ENCODE measurements around the gene TMEM147.
A peak's percentile ranks its signal among the peaks of the same experiment; 100 is the strongest.
"Not testable (repeated sequence)": the region's sequence is repeated elsewhere in the genome, so short reads cannot be mapped to it uniquely, and the experiment has no call there.

The TMEM147 gene

DNA sequence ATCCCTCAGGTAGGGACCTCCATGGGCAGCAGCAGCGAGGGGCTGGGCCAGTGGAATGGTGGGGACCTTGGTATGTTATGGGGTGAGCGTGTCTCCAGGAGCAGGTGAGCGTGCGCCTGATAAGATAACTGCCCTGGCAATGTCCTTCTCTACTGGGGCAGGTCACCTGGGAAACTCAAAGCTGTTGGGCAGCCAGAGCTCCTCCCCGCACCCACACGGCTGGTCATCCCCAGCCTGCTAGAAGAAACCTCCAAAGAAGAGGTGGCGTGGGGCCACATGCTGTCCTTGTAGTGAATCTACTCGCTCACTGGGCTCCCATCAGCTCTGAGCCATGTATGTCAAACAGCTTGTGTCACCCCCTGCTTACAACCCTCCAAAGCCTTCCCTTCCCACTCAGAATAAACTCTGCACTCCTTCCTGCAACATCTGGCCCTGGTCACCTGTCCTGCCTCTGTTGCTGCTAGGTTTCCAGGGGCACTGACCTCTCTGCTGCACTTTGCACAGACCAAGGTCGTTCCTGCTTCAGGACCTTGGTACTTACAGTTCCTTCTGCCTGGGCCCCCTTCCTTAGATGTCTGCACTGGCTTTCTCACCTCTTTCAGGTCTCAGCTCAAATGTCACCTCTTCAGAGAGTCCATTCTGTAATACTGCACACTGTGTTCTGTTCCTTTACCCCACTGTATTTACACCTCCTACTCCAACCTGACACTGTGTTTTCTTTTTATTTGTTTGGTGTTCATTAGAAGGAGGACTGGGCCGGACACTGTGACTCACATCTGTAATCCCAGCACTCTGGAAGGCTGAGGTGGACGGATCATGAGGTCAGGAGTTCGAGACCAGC is 19.8 kb downstream of the TMEM147 start:
- DNase-seq: no peak

GRCh38 chr19:35566738-35567137 is 21.3 kb downstream of the TMEM147 start:
- DNase-seq: no peak

DNA sequence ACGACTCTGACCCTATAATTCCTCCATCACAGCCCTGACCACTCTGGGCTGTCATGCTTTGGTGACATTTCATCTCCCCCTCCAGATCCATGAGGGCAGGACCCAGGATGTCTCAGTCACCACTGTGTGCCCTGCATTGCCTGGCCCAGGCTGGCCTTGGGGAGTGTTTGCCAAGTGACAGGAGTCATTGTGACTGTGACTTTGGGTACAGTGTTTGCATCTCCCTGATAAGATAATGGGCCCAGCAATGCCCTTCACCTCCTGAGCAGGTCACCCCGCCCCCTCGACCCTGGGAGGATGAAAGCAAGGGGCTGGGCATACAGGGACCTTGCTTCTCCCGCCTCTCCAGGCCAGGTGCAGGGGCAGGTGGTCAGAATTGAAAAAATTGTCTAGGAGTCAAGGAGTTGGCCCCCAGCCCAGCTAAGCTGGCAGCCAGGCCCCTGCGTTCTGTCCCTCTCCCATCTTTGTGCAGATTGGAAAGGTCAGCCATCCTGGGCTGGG is 23.9 kb downstream of the TMEM147 start:
- DNase-seq: no peak

GRCh38 chr19:35571406-35571965 is 26.1 kb downstream of the TMEM147 start:
- no peak for DNase-seq

- DNase-seq: no peak
Observed at GRCh38 chr19:35577918-35578317, 32.5 kb downstream of the TMEM147 start.

DNA sequence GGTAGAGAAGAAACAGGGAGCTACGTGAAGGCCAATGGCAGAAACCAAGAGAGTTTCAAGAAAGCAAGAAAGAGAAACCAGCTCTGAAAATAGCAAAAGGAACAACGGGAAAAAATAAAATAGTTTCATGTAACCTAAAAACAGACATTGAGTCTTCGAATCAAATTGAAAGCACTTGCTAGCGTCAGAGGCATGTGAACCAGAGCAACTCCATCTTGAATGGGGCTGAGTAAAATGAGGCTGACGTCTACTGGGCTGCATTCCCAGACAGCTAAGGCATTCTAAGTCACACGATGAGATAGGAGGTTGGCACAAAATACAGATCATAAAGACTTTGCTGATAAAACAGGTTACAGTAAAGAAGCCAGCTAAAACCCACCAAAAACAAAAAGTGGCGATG is 33.3 kb downstream of the TMEM147 start:
- DNase-seq: no peak

DNA sequence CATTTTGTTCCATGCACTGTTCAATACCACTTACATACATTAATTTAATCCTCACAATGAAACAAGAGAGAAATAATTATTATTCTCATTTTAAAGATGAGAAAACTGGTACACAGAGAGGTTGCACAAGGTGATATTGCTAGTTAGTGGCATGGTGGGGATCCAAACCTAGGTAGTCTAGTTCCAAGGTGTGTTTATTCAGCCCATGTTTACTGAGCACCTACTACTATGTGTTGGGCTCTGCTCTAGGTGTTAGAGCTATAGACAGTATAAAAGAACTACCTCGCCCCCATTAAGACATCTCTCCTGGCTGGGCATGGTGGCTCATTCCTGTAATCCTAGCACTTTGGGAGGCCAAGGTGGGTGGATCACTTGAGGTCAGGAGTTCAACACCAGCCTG is 37.3 kb downstream of the TMEM147 start:
- DNase-seq: no peak

GRCh38 chr19:35585848-35586247 is 40.4 kb downstream of the TMEM147 start, which contains the start of gene PMIS2:
Gene PMIS2 (plus strand): TSS chr19:35586173. CDS start chr19:35586260, 87 bp downstream.
- DNase-seq: peak; percentile 23

DNA sequence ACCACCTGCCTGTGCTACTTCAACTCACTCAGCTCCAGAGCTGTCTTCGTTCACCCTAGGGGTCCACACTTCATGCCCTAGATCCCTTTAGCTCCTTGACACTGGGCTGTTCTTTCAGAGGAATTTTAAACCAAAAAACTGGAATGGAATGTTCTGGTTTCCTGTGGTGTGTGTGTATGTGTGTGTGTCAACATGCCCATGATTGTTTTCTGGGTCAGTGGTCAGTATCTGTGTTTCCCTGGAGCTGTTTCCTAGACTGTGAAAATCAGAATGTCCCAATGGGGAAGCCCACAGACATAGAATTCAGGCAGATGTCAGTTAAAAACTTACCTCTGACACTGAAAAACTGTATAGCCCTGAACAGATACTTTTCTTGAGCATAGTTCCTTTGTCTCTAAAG is 41.9 kb downstream of the TMEM147 start:
- DNase-seq: no peak

DNA sequence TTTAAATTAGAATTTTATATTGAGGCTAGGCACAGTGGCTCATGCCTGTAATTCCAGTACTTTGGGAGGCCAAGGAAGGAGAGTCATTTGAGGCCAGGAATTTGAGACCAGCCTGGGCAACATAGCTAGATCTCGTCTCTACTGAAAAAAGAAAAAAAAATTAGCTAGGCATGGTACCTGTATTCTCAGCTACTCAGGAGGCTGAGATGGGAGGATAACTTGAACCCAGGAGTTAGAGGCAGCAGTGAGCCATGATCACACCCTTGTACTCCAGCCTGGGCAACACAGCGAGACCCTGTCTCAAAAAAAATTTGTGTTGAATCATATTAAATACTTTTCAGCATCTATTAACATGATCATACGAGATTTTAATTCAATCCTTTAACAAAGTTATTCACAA is 45.4 kb downstream of the TMEM147 start:
- DNase-seq: no peak

DNA sequence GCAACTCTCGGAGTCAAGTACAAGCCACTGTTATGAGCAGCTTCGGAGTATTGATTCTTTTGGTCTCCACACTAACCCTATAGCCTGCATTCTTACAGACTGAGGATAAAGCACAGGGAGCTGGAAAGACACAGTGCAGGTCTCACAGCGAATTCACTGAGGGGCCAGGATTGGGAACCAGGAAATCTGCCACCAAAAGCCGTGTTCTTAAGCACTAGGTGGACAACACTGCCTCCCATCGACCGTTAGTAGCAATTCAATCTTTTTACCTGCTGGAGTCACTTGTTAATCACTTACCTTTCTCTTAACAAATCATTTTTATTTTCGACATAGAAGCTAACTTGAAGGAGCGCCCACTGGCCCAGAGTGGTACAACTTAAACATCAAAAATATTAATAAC is 46.8 kb downstream of the TMEM147 start:
- DNase-seq: peak; percentile 75

DNA sequence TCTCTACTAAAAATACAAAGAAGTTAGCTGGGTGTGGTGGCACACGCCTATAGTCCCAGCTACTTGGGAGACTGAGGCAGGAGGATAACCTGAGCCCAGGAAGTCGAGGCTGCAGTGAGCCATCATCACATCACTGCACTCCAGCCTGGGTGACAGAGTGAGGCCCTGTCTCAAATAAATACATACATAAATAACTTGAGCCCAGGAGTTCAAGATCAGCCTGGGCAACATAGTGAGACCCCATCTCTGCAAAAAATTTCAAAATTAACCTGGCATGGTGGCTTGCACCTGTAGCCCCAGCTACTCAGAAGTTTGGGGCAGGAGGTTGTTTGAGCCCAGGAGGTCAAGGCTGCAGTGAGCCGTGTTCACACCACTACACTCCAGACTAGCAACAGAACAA is 49.6 kb downstream of the TMEM147 start:
- not testable (repeated sequence) for DNase-seq

GRCh38 chr19:35595928-35596327 is 50.5 kb downstream of the TMEM147 start:
- DNase-seq: no peak

DNA sequence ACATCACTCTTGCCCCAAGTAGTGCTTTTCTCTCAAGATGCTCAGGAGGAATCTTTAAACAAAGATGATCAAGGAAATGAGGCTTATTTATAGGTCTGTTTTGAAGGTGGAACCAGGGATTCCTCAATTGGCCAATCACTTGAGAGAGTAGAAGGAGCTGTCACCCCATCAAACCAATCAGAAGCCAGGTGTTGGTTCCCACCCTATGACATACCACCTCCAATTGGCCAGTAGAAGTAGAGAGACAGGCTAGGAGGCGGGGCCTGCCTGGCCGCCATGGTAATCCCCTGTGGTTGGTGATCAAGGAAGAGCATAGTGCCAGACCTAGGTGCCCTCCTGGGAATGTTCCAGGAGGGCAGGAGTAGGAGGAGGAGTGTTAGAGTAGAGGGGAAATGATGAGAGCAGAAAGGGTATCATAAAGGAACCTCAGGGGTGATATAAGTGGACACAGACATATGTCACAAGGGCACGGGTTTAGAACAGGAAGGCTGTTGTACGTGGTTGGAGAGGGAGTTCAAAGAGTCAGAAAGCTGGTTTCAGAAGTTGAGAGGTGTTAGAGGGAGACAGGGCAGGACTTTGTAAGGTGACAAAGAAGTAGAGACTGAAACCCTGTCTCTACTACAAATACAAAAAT is 51.1 kb downstream of the TMEM147 start:
- peak; percentile 43 for DNase-seq

Measured in DMS53 (cell line).